ENCODE measurements around the gene SLC5A8.

The SLC5A8 gene

GRCh38 chr12:101209319-101210302 lies at the start of gene SLC5A8:
Gene SLC5A8, minus strand, starts transcription at chr12:101210238. Its CDS starts 390 bp downstream, at chr12:101209848.
- no peak for DNase-seq

- no peak for DNase-seq
Measured at GRCh38 chr12:101257357-101257756, 47.3 kb upstream of the SLC5A8 start.

GRCh38 chr12:101256266-101256665 lies 46.2 kb upstream of the SLC5A8 start:
- DNase-seq, result no peak

- no peak for DNase-seq
Measured at GRCh38 chr12:101243616-101244015, 33.6 kb upstream of the SLC5A8 start.

GRCh38 chr12:101243074-101243473 lies 33.0 kb upstream of the SLC5A8 start:
- no peak for DNase-seq

GRCh38 chr12:101238800-101239329 lies 28.8 kb upstream of the SLC5A8 start:
- DNase-seq, result no peak

- DNase-seq, result no peak
Measured at GRCh38 chr12:101238306-101238705, 28.3 kb upstream of the SLC5A8 start.

- DNase-seq, result no peak
Measured at GRCh38 chr12:101235686-101236085, 25.6 kb upstream of the SLC5A8 start.

- no peak for DNase-seq
Measured at GRCh38 chr12:101231636-101232035, 21.6 kb upstream of the SLC5A8 start.

GRCh38 chr12:101230547-101230946 lies 20.5 kb upstream of the SLC5A8 start:
- DNase-seq, result no peak

- no peak for DNase-seq
Measured at GRCh38 chr12:101229841-101230241, 19.8 kb upstream of the SLC5A8 start.

- DNase-seq, result no peak
Measured at GRCh38 chr12:101221301-101221700, 11.3 kb upstream of the SLC5A8 start.

- no peak for DNase-seq
Measured at GRCh38 chr12:101216810-101217209, 6.8 kb upstream of the SLC5A8 start.

GRCh38 chr12:101207086-101207780 lies 2.8 kb downstream of the SLC5A8 start:
- no peak for DNase-seq

- no peak for DNase-seq
Measured at GRCh38 chr12:101204602-101205304, 5.3 kb downstream of the SLC5A8 start.

- no peak for DNase-seq
Measured at GRCh38 chr12:101200824-101201223, 9.2 kb downstream of the SLC5A8 start.

- no peak for DNase-seq
Measured at GRCh38 chr12:101200145-101200544, 9.9 kb downstream of the SLC5A8 start.

GRCh38 chr12:101186291-101186690 lies 23.7 kb downstream of the SLC5A8 start:
- no peak for DNase-seq

- DNase-seq, result no peak
Measured at GRCh38 chr12:101181776-101182175, 28.3 kb downstream of the SLC5A8 start.

- no peak for DNase-seq
Measured at GRCh38 chr12:101174541-101174940, 35.5 kb downstream of the SLC5A8 start.

- no peak for DNase-seq
Measured at GRCh38 chr12:101173197-101173749, 36.8 kb downstream of the SLC5A8 start.

- DNase-seq, result no peak
Measured at GRCh38 chr12:101172316-101172715, 37.7 kb downstream of the SLC5A8 start.

- no peak for DNase-seq
Measured at GRCh38 chr12:101168001-101168400, 42.0 kb downstream of the SLC5A8 start.
